IMR-90 (cell line): ENCODE data around the gene ADARB2. TPM values are rescaled to one million over a fixed set of nuclear protein-coding genes. Genes with fewer than 3 reads are reported as not detected.

Experiments
- ATAC-seq: fragments of 200-7000 bp; cut with Tn5 transposase; 2 replicates; pipeline ENCODE4 v1.9.1; 2020; ENCODE audit warnings: low read depth, mild to moderate bottlenecking, moderate library complexity
- BruUV-seq: library from RNA; stranded (reverse); fragments of 400-500 nt; replicated peaks from 2 replicates; lab custom pipeline; 2021; lab: Mats Ljungman, UMichigan
- CTCF ChIA-PET: fragments of 300-600 bp; formaldehyde crosslinking; extraction: SDS; loops from one replicate; lab custom pipeline; 2021; ENCODE audit warnings: antibody characterized with exemption; lab: Yijun Ruan, JAX
- POLR2A ChIA-PET: fragments of 300-600 bp; sonication (Branson Sonifier 250); formaldehyde crosslinking; loops from one replicate; lab custom pipeline; 2022; ENCODE audit warnings: antibody characterized with exemption; ENCODE audit not compliant: unreplicated experiment; lab: Charles Lee
- DNase-seq: peaks from one replicate; pipeline ENCODE4 v3.0.0; 2013
- H2AFZ ChIP-seq: replicated peaks from 2 replicates; pipeline ENCODE3; 2013; ENCODE audit warnings: low read length, mild to moderate bottlenecking; ENCODE audit not compliant: poor library complexity
- H2AK5ac ChIP-seq: 2 replicates; pipeline ENCODE4 v1.6.1; 2013; ENCODE audit warnings: low read depth, low read length, inconsistent platforms
- H2AK9ac ChIP-seq: replicated peaks from 2 replicates; pipeline ENCODE3; 2013; ENCODE audit warnings: mild to moderate bottlenecking, low read depth, low read length, moderate library complexity; ENCODE audit not compliant: poor library complexity
- H2BK120ac ChIP-seq: 2 replicates; pipeline ENCODE4 v1.6.1; 2013; ENCODE audit warnings: low read depth, low read length, inconsistent platforms
- H2BK15ac ChIP-seq: 3 replicates; pipeline ENCODE4 v1.6.1; 2013; ENCODE audit warnings: low read depth, low read length, inconsistent platforms
- H2BK20ac ChIP-seq: 2 replicates; pipeline ENCODE4 v1.6.1; 2013; ENCODE audit warnings: low read depth, mild to moderate bottlenecking, inconsistent platforms, low read length, moderate library complexity
- H2BK5ac ChIP-seq: 2 replicates; pipeline ENCODE4 v1.6.1; 2013; ENCODE audit warnings: mild to moderate bottlenecking, low read depth, low read length, inconsistent platforms; ENCODE audit not compliant: poor library complexity, severe bottlenecking
- H3K14ac ChIP-seq: replicated peaks from 2 replicates; pipeline ENCODE4 v1.6.1; 2013; ENCODE audit warnings: low read depth, low read length, inconsistent platforms
- H3K18ac ChIP-seq: 2 replicates; pipeline ENCODE4 v1.6.1; 2013; ENCODE audit warnings: low read depth, low read length, control low read depth
- H3K23ac ChIP-seq: 2 replicates; pipeline ENCODE4 v1.6.1; 2013; ENCODE audit warnings: low read depth, low read length, inconsistent platforms
- H3K27ac ChIP-seq: 2 replicates; pipeline ENCODE4 v1.5.1; 2013; ENCODE audit warnings: mild to moderate bottlenecking, control low read depth, low read length; ENCODE audit not compliant: insufficient read depth
- H3K27me3 ChIP-seq: 2 replicates; pipeline ENCODE4 v1.6.1; 2013; ENCODE audit warnings: low read length; ENCODE audit not compliant: control insufficient read depth, insufficient read depth
- H3K36me3 ChIP-seq: 2 replicates; pipeline ENCODE4 v1.6.1; 2013; ENCODE audit warnings: low read length, mixed read lengths; ENCODE audit not compliant: control insufficient read depth, insufficient read depth
- H3K4ac ChIP-seq: 2 replicates; pipeline ENCODE4 v1.6.1; 2013; ENCODE audit warnings: low read depth, low read length, inconsistent platforms
- H3K4me1 ChIP-seq: 2 replicates; pipeline ENCODE4 v1.6.1; 2013; ENCODE audit warnings: low read length, mixed read lengths; ENCODE audit not compliant: control insufficient read depth, insufficient read depth
- H3K4me2 ChIP-seq: 2 replicates; pipeline ENCODE4 v1.6.1; 2013; ENCODE audit warnings: low read depth, mild to moderate bottlenecking, control low read depth, low read length, moderate library complexity
- H3K4me3 ChIP-seq: 2 replicates; pipeline ENCODE4 v1.5.1; 2013; ENCODE audit warnings: low read depth, mild to moderate bottlenecking, control low read depth, low read length, moderate library complexity; ENCODE audit not compliant: insufficient read depth
- H3K56ac ChIP-seq: 2 replicates; pipeline ENCODE4 v1.6.1; 2013; ENCODE audit warnings: low read length, inconsistent platforms; ENCODE audit not compliant: insufficient read depth; ENCODE audit errors: extremely low read depth
- H3K79me1 ChIP-seq, 2 experiments: 2 replicates each; pipeline ENCODE4 v1.6.1; 2013; ENCODE audit warnings: low read length in 2 of 2, inconsistent platforms in 1 of 2, low read depth in 1 of 2
- H3K9ac ChIP-seq: 2 replicates; pipeline ENCODE4 v1.6.1; 2013; ENCODE audit warnings: low read depth, low read length, control low read depth
- H3K9me1 ChIP-seq: 2 replicates; pipeline ENCODE4 v1.6.1; 2013; ENCODE audit warnings: low read length, inconsistent platforms; ENCODE audit not compliant: insufficient read depth
- H3K9me3 ChIP-seq: 2 replicates; pipeline ENCODE4 v1.6.1; 2013; ENCODE audit warnings: low read length; ENCODE audit not compliant: control insufficient read depth, insufficient read depth
- H4K20me1 ChIP-seq: 2 replicates; pipeline ENCODE4 v1.6.1; 2013; ENCODE audit warnings: low read length, inconsistent platforms; ENCODE audit not compliant: insufficient read depth
- H4K5ac ChIP-seq: 2 replicates; pipeline ENCODE4 v1.6.1; 2013; ENCODE audit warnings: mild to moderate bottlenecking, low read depth, low read length, control low read depth
- H4K8ac ChIP-seq, 2 experiments: 2 replicates each; pipeline ENCODE4 v1.6.1; 2013; ENCODE audit warnings: low read depth in 2 of 2, low read length in 2 of 2, control low read depth in 1 of 2, inconsistent platforms in 1 of 2
- H4K91ac ChIP-seq: 2 replicates; pipeline ENCODE4 v1.6.1; 2013; ENCODE audit warnings: low read depth, low read length, inconsistent platforms; ENCODE audit not compliant: insufficient read depth
- CEBPB ChIP-seq: IDR thresholded peaks from 2 replicates; pipeline ENCODE4 v1.6.1; 2012; ENCODE audit warnings: low read depth, low read length, improper control_type of control experiment
- POLR2A ChIP-seq: IDR thresholded peaks from 2 replicates; pipeline ENCODE4 v1.6.1; 2012; ENCODE audit warnings: mild to moderate bottlenecking, low read depth, low read length
- WGBS, 2 experiments: methylation state at CpG; one replicate each; pipeline versions ENCODE4 v1.1.5 to v1.1.7; 2013; ENCODE audit warnings: missing lambda C conversion rate in 2 of 2; ENCODE audit not compliant: insufficient read length in 1 of 2; ENCODE audit errors: extremely low coverage in 2 of 2; 5-methylcytosine and 5-hydroxymethylcytosine counted together
- dilution Hi-C: fragments of 300-500 bp; cut with HindIII; formaldehyde crosslinking; loops from one replicate; pipeline ENCODE4 v1.14.3; 2018; ENCODE audit warnings: low sequenced_read_pairs; ENCODE audit not compliant: unreplicated experiment
- in situ Hi-C: fragments of 300-500 bp; cut with MboI; formaldehyde crosslinking; loops from 3 replicates; pipeline ENCODE4 v1.14.3; 2019; ENCODE audit warnings: low sequenced_read_pairs, inconsistent platforms, mixed read lengths
- intact Hi-C: fragments of 100-400 bp; cut with micrococcal nuclease; formaldehyde crosslinking; loops from 2 replicates; pipeline ENCODE4 v1.10.0; 2022
- polyA plus RNA-seq, 3 experiments: library from polyadenylated mRNA; depleted of rRNA; stranded (reverse); fragments of >200 nt; gene quantifications; 2 replicates each; pipeline ENCODE4 v1.2.3, GENCODE V29; 2012; ENCODE audit warnings: low replicate concordance in 1 of 3
- total RNA-seq: library from RNA; depleted of rRNA; stranded (reverse); fragments of >200 nt; gene quantifications from 2 replicates; pipeline ENCODE4 v1.2.3, GENCODE V29; 2012

The ADARB2 gene
- total and polyA plus RNA-seq, 2 of the 4 experiments (the other 2 are of a cell fraction) = not detected

DNA sequence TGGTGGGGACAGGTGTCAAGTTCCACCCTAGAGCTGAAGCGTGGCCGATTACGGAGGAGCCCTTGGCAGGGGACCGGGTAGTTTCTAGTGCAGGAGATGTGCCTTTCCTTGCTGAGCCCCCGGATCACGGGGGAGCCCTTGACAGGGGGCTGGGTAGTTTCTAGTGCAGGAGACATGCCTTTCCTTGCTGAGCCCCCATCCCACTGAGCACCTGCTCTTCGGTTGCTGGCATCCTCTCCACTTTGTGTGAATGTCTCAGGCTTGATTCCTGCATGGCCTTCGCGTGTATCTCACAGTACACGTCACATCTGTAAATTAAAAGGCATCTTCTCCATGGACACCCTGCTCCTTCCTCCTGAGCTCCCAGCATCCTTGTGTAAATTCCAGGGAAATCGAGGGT, 263.5 kb downstream of the ADARB2 start:
- no peak overlapping the region for H4K5ac ChIP-seq
- TF ChIP-seq CEBPB (no peak), POLR2A (no peak)
- H2AK5ac ChIP-seq = no peak overlapping the region
- H2BK15ac ChIP-seq = no peak overlapping the region
- no peak overlapping the region for H3K14ac ChIP-seq
- peaks cover 52% of the 10 kb centered on the region for H3K9me3 ChIP-seq
- H3K36me3 ChIP-seq = no peaks in the 10 kb centered on the region
- H3K23ac ChIP-seq = no peak overlapping the region
- H3K9me1 ChIP-seq = no peaks in the 10 kb centered on the region
- intact Hi-C loops = no loop called here
- BruUV-seq = no TSS peak
- no peak overlapping the region for H3K56ac ChIP-seq
- no peak overlapping the region for H4K8ac ChIP-seq
- no peaks in the 10 kb centered on the region for H3K79me1 ChIP-seq
- H2BK5ac ChIP-seq = no peak overlapping the region
- H4K20me1 ChIP-seq = no peaks in the 10 kb centered on the region
- no peaks in the 10 kb centered on the region for H3K4me1 ChIP-seq
- H4K91ac ChIP-seq = no peak overlapping the region
- no peak overlapping the region for H3K4me2 ChIP-seq
- no peak overlapping the region for H3K27ac ChIP-seq
- H2AK9ac ChIP-seq = no peak overlapping the region
- no peak overlapping the region for H2BK20ac ChIP-seq
- no peaks in the 10 kb centered on the region for H3K27me3 ChIP-seq
- H3K18ac ChIP-seq = no peak overlapping the region
- no peak overlapping the region for H3K4ac ChIP-seq
- H2AFZ ChIP-seq = no peak overlapping the region
- H2BK120ac ChIP-seq = no peak overlapping the region
- no peak overlapping the region for H3K4me3 ChIP-seq
- ATAC-seq (no peak), DNase-seq (no peak)
- ChIA-PET CTCF (no interaction called here), POLR2A (no interaction called here)
- in situ Hi-C loops = no loop called here
- no peak overlapping the region for H3K9ac ChIP-seq
- dilution Hi-C loops = no loop called here
- no CpG with 5 or more reads among the region's 11 CpGs for WGBS, 2 experiments
